Lower lobe of right lung (tissue), 2 donors: ENCODE data around the gene MLXIPL. TPM values are rescaled to one million over a fixed set of nuclear protein-coding genes. Genes with fewer than 3 reads are reported as not detected.
"Not testable (repeated sequence)": the region's sequence is repeated elsewhere in the genome, so short reads cannot be mapped to it uniquely, and the experiment has no call there.

Experiments
- ATAC-seq, 2 donors: fragments of 200-7000 bp; cut with Tn5 transposase; one replicate each; pipeline ENCODE4 v1.9.1; 2020 to 2022; ENCODE audit warnings: mild to moderate bottlenecking in 2 of 2, moderate library complexity in 2 of 2
- DNase-seq: peaks from one replicate; pipeline ENCODE4 v3.0.0-alpha.2; 2020
- H3K27ac ChIP-seq: fragments of 200-600 bp; one replicate; pipeline ENCODE4 v1.8.0; 2022
- H3K27me3 ChIP-seq: fragments of 200-600 bp; one replicate; pipeline ENCODE4 v1.8.0; 2022; ENCODE audit warnings: low read depth
- H3K36me3 ChIP-seq: fragments of 200-600 bp; one replicate; pipeline ENCODE4 v1.8.0; 2022; ENCODE audit warnings: mild to moderate bottlenecking
- H3K4me1 ChIP-seq: fragments of 200-600 bp; one replicate; pipeline ENCODE4 v1.8.0; 2022
- H3K4me3 ChIP-seq: fragments of 200-600 bp; one replicate; pipeline ENCODE4 v1.8.0; 2022; ENCODE audit warnings: mild to moderate bottlenecking
- H3K9me3 ChIP-seq: fragments of 200-600 bp; one replicate; pipeline ENCODE4 v1.8.0; 2022
- intact Hi-C: fragments of 100-400 bp; cut with DNase I; formaldehyde crosslinking; loops from one replicate; pipeline ENCODE4 v1.11.0; 2022
- total RNA-seq: library from RNA; stranded (reverse); fragmentation: NEBNext Ultra II Directional; extraction: Animal tissue kit (Norgen Biotek cat#: 25700); gene quantifications from one replicate; pipeline ENCODE4 v1.2.1, GENCODE V29; 2021
- TF ChIP-seq, protein P1 (sequence below): fragments of 200-600 bp; IDR thresholded peaks from one replicate; pipeline ENCODE4 v1.8.0; 2022; ENCODE audit warnings: antibody characterized with exemption, mild to moderate bottlenecking
- donor health status: DM: no; HTN: yes; CAD: no; lungs with severe emphysema.

MLXIPL gene
- total RNA-seq, 1 donor from 2014 or later, result 10.7 TPM

DNA sequence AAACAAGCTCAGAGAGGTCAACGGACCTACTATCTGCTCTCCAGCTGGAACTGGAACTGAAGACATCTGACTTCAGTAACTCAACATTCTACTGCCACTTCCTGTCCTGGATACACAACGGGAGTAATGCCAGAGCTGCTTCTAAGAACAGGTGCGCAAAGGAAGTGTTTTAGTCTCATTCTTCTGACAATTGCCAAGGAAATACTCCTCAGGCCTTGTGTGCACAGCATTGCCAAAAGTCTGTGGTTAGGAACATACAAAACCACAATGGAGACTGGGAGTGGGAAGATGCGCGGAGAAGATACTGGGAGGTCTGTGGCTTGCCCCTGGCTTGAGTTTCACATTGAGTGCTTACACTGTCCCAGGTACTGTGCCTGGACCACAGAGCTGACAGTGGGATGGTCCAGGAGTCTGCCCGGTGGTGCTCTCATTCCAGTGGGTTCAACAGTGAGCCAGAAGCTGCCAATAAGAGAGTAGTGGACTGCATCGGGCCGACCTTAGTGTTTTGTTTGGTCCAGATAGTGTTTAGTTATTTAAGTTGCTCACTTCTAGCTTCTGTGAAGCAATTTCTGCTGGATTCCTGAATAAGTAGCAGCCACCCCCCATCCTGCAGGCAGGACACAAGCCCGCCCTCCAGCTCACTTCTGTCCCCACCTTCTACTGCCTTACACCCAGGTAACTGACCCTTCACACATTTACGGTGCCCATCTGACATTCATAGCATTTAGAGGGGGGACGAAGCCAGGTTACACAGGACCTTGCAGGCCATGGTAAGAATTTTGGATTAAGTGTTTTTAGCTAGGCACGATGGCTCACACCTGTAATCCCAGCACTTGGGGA is 56.3 kb downstream of the MLXIPL start:
- TF ChIP-seq, protein P1, sequence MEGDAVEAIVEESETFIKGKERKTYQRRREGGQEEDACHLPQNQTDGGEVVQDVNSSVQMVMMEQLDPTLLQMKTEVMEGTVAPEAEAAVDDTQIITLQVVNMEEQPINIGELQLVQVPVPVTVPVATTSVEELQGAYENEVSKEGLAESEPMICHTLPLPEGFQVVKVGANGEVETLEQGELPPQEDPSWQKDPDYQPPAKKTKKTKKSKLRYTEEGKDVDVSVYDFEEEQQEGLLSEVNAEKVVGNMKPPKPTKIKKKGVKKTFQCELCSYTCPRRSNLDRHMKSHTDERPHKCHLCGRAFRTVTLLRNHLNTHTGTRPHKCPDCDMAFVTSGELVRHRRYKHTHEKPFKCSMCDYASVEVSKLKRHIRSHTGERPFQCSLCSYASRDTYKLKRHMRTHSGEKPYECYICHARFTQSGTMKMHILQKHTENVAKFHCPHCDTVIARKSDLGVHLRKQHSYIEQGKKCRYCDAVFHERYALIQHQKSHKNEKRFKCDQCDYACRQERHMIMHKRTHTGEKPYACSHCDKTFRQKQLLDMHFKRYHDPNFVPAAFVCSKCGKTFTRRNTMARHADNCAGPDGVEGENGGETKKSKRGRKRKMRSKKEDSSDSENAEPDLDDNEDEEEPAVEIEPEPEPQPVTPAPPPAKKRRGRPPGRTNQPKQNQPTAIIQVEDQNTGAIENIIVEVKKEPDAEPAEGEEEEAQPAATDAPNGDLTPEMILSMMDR, result no peak
- intact Hi-C loops, result no loop called here
- no peak for ATAC-seq
- Histone ChIP-seq H3K27ac (no peak overlapping the region), H3K9me3 (no peaks in the 10 kb centered on the region), H3K4me1 (peaks cover 10% of the 10 kb centered on the region), H3K27me3 (no peaks in the 10 kb centered on the region), H3K36me3 (peaks cover 48% of the 10 kb centered on the region), H3K4me3 (no peak overlapping the region)
- DNase-seq, result no peak

DNA sequence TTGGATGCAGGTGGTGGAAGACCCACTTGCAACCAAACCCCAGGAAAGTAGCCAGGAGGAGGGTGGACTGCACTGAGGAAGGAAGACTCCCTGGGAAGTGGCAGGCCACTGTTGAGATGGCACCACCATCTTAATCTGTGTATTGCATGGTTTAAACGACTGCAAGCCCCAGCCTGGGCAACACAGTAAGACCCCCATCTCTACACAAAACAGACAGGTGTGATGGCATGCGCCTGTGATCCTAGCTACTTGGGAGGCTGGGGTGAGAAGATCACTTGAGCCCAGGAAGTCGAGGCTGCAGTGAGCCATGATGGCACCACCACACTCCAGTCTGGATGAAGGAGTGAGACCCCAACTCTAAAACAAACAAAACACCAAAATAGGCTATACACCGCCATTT is 57.2 kb downstream of the MLXIPL start:
- Histone ChIP-seq H3K9me3 (no peaks in the 10 kb centered on the region), H3K36me3 (peaks cover 38% of the 10 kb centered on the region), H3K4me1 (peaks cover 10% of the 10 kb centered on the region), H3K27ac (no peak overlapping the region), H3K4me3 (no peak overlapping the region), H3K27me3 (no peaks in the 10 kb centered on the region)
- intact Hi-C loops, result no loop called here
- TF ChIP-seq, protein P1, result no peak
- DNase-seq (no peak), ATAC-seq (no peak)

DNA sequence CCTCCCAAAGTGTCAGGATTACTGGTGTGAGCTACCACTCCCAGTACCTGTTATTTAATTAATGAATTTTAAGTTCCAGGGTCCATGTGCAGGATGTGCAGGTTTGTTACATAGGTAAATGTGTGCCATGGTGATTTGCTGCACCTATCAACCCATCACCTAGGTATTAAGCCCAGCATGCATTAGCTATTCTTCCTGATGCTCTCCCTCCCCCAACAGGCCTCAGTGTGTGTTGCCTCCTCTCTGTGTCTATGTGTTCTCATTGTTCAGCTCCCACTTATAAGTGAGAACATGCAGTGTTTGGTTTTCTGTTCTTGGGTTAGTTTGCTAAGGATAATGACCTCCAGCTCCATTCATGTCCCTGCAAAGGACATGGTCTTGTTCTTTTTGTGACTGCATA is 57.9 kb downstream of the MLXIPL start:
- peak overlapping the region; percentile 44 for H3K4me3 ChIP-seq
- peaks cover 31% of the 10 kb centered on the region for H3K36me3 ChIP-seq
- ATAC-seq, DNase-seq, intact Hi-C loops, H3K9me3 ChIP-seq, H3K27ac ChIP-seq, H3K4me1 ChIP-seq, H3K27me3 ChIP-seq: not testable (repeated sequence)

DNA sequence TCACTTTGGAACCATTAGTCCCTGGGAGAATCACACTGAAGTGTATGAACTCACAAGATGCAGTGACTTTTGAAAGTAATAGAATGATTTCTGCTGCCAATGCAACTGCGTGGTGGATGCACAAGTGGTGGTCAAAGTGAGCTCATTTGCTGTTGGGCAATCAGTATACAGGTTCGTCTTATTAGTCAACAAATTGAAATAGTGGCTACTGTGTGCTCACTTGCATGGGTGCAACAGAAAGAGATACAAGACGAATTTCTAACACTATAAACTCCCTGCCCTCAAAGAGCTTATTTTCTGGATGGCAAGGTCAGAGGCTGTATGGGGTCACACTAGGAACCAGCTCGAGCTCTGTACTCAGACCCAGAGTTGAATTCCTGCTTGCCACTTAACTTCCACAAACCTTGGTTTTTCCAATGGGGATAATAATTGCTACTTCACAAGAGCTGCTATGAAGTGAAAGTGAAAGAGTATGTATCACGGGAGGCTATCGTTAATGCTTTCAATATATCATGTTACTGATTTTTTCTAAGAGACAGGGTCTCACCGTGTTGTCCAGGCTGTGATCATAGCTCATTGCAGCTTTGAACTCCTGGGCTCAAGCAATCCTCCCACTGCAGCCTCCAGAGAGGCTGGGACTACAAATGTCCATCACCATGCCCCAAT is 58.5 kb downstream of the MLXIPL start:
- no peaks in the 10 kb centered on the region for H3K9me3 ChIP-seq
- peak overlapping the region; percentile 44 for H3K4me3 ChIP-seq
- no peak overlapping the region for H3K27ac ChIP-seq
- peaks cover 25% of the 10 kb centered on the region for H3K36me3 ChIP-seq
- H3K27me3 ChIP-seq, result no peaks in the 10 kb centered on the region
- DNase-seq (no peak), ATAC-seq (no peak)
- intact Hi-C loops, result no loop called here
- H3K4me1 ChIP-seq, result peaks cover 10% of the 10 kb centered on the region
- TF ChIP-seq, protein P1, result no peak

DNA sequence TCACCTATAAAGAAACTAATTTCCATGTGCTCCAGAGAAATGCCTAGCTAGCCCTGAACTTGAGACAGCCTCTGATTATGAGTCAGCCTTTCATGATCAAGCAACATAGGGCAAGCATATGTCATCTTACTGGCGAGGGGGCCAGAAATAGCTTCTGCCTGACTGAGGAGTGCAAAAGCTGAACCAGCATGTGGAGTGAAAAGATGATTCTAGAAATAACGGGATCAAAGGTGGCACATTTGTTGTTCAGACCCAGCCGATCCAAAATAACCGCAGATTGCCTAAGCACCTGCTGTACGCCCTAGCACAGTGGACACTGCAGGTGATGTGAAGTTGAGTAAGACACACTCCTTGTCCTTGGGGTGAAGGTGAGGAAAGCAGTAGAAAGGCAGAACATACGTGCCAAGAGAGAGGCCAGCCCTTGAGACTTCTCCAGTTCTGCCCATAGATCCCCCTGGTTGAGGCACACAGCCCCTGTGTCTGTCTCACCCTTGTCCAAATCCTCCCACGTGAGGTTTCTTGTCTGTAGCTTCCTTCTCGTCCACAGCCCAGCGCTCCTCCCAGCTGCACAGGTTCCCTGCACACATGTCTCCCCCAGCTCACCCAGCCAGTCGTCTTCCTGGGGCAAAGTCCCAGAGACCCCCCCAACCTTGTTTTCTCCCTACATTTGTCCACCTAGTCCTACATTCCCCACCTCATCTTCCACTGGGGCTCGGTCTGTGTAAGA is 64.0 kb downstream of the MLXIPL start:
- no peaks in the 10 kb centered on the region for H3K9me3 ChIP-seq
- H3K4me1 ChIP-seq, result peaks cover 18% of the 10 kb centered on the region
- intact Hi-C loops, result no loop called here
- DNase-seq, result no peak
- H3K27me3 ChIP-seq, result no peaks in the 10 kb centered on the region
- H3K4me3 ChIP-seq, result no peak overlapping the region
- no peaks in the 10 kb centered on the region for H3K36me3 ChIP-seq
- H3K27ac ChIP-seq, result no peak overlapping the region
- no peak for ATAC-seq
- TF ChIP-seq, protein P1, result no peak
